ENCODE results near the gene UBE2H.

DNA sequence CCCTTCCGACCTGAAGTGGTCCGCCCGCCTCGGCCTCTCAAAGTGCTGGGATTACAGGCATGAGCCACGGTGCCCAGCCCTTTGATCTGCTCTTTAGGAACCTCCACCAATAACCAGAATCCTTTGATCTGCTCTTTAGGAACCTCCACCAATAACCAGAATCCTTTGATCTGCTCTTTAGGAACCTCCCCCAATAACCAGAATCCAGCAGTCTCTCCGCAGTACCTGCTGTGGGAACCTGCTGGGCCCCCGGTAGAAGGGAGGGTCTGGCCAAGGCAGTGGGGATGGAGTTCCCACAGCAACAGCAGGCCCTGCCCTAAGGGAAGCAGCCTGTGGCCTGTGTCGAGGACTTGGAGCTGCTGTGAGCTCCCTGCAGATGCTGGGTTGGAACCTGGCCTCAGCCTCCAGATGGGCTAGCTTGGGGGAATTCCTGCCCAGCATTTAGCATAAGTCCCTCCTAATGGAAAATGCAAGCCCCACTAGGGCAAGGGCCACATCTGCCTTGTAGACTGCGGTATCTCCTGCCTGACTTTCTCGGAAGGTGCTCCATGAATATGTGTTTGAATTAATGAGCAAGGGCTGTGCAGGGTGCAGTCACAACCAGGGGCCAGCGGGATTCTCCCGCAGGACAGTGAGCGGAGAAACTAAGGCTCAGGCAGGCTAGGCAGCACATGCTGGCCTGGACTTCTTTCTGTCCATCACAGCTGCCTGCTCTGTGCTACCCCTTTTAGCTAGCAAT is 165.8 kb downstream of the UBE2H start:
- TF ChIP-seq CTCF (optimal IDR thresholded peaks at IDR 0.05 in 1 of 3, IDR thresholded peaks at IDR 0.05 in 1 of 3, conservative IDR thresholded peaks at IDR 0.05 in 1 of 3; ENCODE audit: extremely low read depth in 1 of 3, insufficient read depth in 2 of 3, low read length in 3 of 3) (no peak), EZH2 (IDR thresholded peaks at IDR 0.05; ENCODE audit: low read length) (no peak)
